HepG2 (cell line): ENCODE results near the gene AK8. TPM values are rescaled to one million over a fixed set of nuclear protein-coding genes. Genes with fewer than 3 reads are reported as not detected.

Source experiments
- ATAC-seq: fragments of 200-7000 bp; cut with Tn5 transposase; 3 replicates; pipeline ENCODE4 v1.9.1; 2020; ENCODE audit warnings: mild to moderate bottlenecking, moderate library complexity
- BruUV-seq: library from RNA; stranded (reverse); fragments of 400-500 nt; replicated peaks from 2 replicates; lab custom pipeline; 2021; lab: Mats Ljungman, UMichigan
- CTCF ChIA-PET: fragments of 300-600 bp; formaldehyde crosslinking; extraction: SDS; loops from one replicate; lab custom pipeline; 2021; ENCODE audit warnings: low total read pairs, inconsistent platforms, low intra/inter-chr PET ratio; lab: Yijun Ruan, JAX
- POLR2A ChIA-PET: fragments of 350-600 bp; sonication (Branson Sonifier 250); formaldehyde crosslinking; loops from one replicate; lab custom pipeline; 2020; ENCODE audit warnings: antibody characterized with exemption, inconsistent platforms; lab: Yijun Ruan, JAX
- DNase-seq: peaks from one replicate; pipeline ENCODE4 v3.0.0-alpha.2; 2015; ENCODE audit warnings: low spot score
- FAIRE-seq: peaks from 3 replicates; lab custom pipeline; 2011; peaks lifted over from hg19 to GRCh38; lab: Jason Lieb, UNC
- H2AFZ ChIP-seq: one replicate; pipeline ENCODE4 v1.6.1; 2011; ENCODE audit warnings: low read length, inconsistent platforms
- H3K27ac ChIP-seq: fragments of 300-600 bp; 3 replicates; pipeline ENCODE4 v1.8.0; 2011; ENCODE audit warnings: mixed run types, mild to moderate bottlenecking, mixed read lengths, low read length, inconsistent platforms; ENCODE audit not compliant: insufficient read depth; ENCODE audit errors: extremely low read length
- H3K27me3 ChIP-seq, 2 experiments: fragments of 200-600 bp in 1 of 2; 2 replicates in 1 of 2; 3 replicates in 1 of 2; pipeline versions ENCODE4 v1.6.0 to v1.8.0; 2011; ENCODE audit warnings: low read length in 2 of 2, mild to moderate bottlenecking in 2 of 2, moderate library complexity in 2 of 2, inconsistent platforms in 1 of 2; ENCODE audit not compliant: insufficient read depth in 2 of 2, control insufficient read depth in 1 of 2
- H3K36me3 ChIP-seq, 2 experiments: fragments of 200-600 bp in 1 of 2; replicated peaks in 1 of 2; 2 replicates in 1 of 2; 3 replicates in 1 of 2; pipeline versions ENCODE4 v1.5.1 to v1.8.0; 2011; ENCODE audit warnings: low read length in 2 of 2, inconsistent platforms in 1 of 2; ENCODE audit not compliant: insufficient read depth in 2 of 2, control insufficient read depth in 1 of 2
- H3K4me1 ChIP-seq: 2 replicates; pipeline ENCODE4 v1.5.1; 2012; ENCODE audit warnings: low read length, inconsistent platforms; ENCODE audit not compliant: insufficient read depth
- H3K4me2 ChIP-seq: 2 replicates; pipeline ENCODE4 v1.6.0; 2011; ENCODE audit warnings: low read depth, low read length, inconsistent platforms
- H3K4me3 ChIP-seq, 3 experiments: fragments of 200-600 bp in 1 of 3; sonication (generic), shearing (Covaris generic) in 1 of 3; replicated peaks in 1 of 3; 2 replicates each; pipeline ENCODE4 v1.5.1; 2011 to 2016; ENCODE audit warnings: low read length in 3 of 3, inconsistent platforms in 2 of 3, low read depth in 2 of 3, mild to moderate bottlenecking in 2 of 3, control low read depth in 1 of 3, mixed read lengths in 1 of 3; ENCODE audit not compliant: insufficient read depth in 1 of 3
- H3K79me2 ChIP-seq: one replicate; pipeline ENCODE4 v1.6.1; 2011; ENCODE audit warnings: low read length, inconsistent platforms; ENCODE audit not compliant: insufficient read depth
- H3K9ac ChIP-seq: 2 replicates; pipeline ENCODE4 v1.6.0; 2011; ENCODE audit warnings: mild to moderate bottlenecking, low read depth, low read length, inconsistent platforms; ENCODE audit not compliant: insufficient read depth
- H3K9me3 ChIP-seq: 2 replicates; pipeline ENCODE4 v1.5.1; 2012; ENCODE audit warnings: mild to moderate bottlenecking, low read length
- H4K20me1 ChIP-seq: 2 replicates; pipeline ENCODE4 v1.6.0; 2011; ENCODE audit warnings: inconsistent platforms, mild to moderate bottlenecking, low read length, moderate library complexity; ENCODE audit not compliant: insufficient read depth
- MNT ChIP-seq: fragments of 450-650 bp; IDR thresholded peaks from 2 replicates; pipeline ENCODE4 v1.6.1; 2016
- ZNF280D ChIP-seq: sonication (generic); formaldehyde crosslinking; IDR thresholded peaks from 2 replicates; pipeline ENCODE4 v1.5.1; 2020; ENCODE audit warnings: mild to moderate bottlenecking, missing genetic modification reagents
- ZNF770 ChIP-seq: sonication (generic); formaldehyde crosslinking; IDR thresholded peaks from 2 replicates; pipeline ENCODE4 v1.5.0; 2020; ENCODE audit warnings: mild to moderate bottlenecking, missing genetic modification reagents
- WGBS: methylation state at CpG from one replicate; pipeline ENCODE4 v1.1.6; 2017; ENCODE audit warnings: low lambda C conversion rate; 5-methylcytosine and 5-hydroxymethylcytosine counted together
- in situ Hi-C: cut with HindIII; loops from 2 replicates; pipeline ENCODE4 v1.10.0; 2017; ENCODE audit warnings: low pct_unique_long_range_greater_than_20kb; ENCODE audit not compliant: extremely low pct_ligation_motif_present
- intact Hi-C: fragments of 100-400 bp; cut with micrococcal nuclease; formaldehyde crosslinking; loops from one replicate; pipeline ENCODE4 v1.10.0; 2022; ENCODE audit not compliant: unreplicated experiment
- polyA plus RNA-seq, 8 experiments: library from polyadenylated mRNA; depleted of rRNA in 3 of 8; stranded (reverse) in 7 of 8; unstranded in 1 of 8; fragments of >200 nt; fragmentation: Illumina TruSeq in 4 of 8; extraction: Trizol in 4 of 8; gene quantifications; 2 replicates each; pipeline versions ENCODE4 v1.2.1 to v1.2.3, GENCODE V29; 2011 to 2016; ENCODE audit warnings: low read depth in 4 of 8, missing spikeins in 1 of 8, mixed read lengths in 1 of 8; ENCODE audit not compliant: insufficient read depth in 1 of 8
- total RNA-seq, 5 experiments: library from RNA; depleted of rRNA; stranded (reverse); fragments of >200 nt; fragmentation: Illumina TruSeq; extraction: Trizol; gene quantifications; 2 replicates each; pipeline ENCODE4 v1.2.3, GENCODE V29; 2016; ENCODE audit warnings: low read depth in 1 of 5

Gene AK8
- total and polyA plus RNA-seq, 2 of the 13 experiments (the other 11 are each of a cell fraction or from before 2014, with no cell fraction given) = 0.11 TPM; not detected in 1

GRCh38 chr9:132875159-132875558 is 2.9 kb downstream of the AK8 start:
- Histone ChIP-seq H3K4me1 (peaks cover 15% of the 10 kb centered on the region; the same call in 1 of the 2 replicates), H3K79me2 (no peaks in the 10 kb centered on the region), H2AFZ (no peak overlapping the region), H3K36me3 (no peaks in the 10 kb centered on the region), H3K4me2 (no peak overlapping the region), H3K9ac (no peak overlapping the region), H4K20me1 (no peaks in the 10 kb centered on the region), H3K27ac (no peak overlapping the region), H3K4me3 (no peak overlapping the region), H3K9me3 (no peaks in the 10 kb centered on the region), H3K27me3 (peaks cover 1 to 10% of the 10 kb centered on the region in 2 experiments; a peak in 3 of 5 replicates)
- 4% methylated on average over 5 of the region's 5 CpGs for WGBS
- intact Hi-C loops = no loop called here
- in situ Hi-C loops = no loop called here
- FAIRE-seq = no peak
- no peak for ATAC-seq
- no TSS peak for BruUV-seq
- TF ChIP-seq ZNF280D (CRISPR knock-in tag) (no peak), MNT (0 out of 2 replicates have a peak, but pooled peaks have one; percentile 12)
- ChIA-PET POLR2A (no interaction called here), CTCF (no interaction called here)
- no peak for DNase-seq

- ATAC-seq (no peak), DNase-seq (no peak), FAIRE-seq (no peak)
- H3K27ac ChIP-seq = no peak overlapping the region
- no TSS peak for BruUV-seq
- TF ChIP-seq ZNF770 = no peak
- intact Hi-C loops (no loop called here), in situ Hi-C loops (no loop called here)
- H3K79me2 ChIP-seq = no peaks in the 10 kb centered on the region
- H3K4me1 ChIP-seq = peaks cover 8% of the 10 kb centered on the region; the same call in 1 of the 2 replicates
- no peaks in the 10 kb centered on the region for H4K20me1 ChIP-seq
- POLR2A ChIA-PET = no interaction called here
- 49% methylated on average over 7 of the region's 7 CpGs for WGBS
- CTCF ChIA-PET = no interaction called here
- H3K36me3 ChIP-seq = no peaks in the 10 kb centered on the region
- H3K27me3 ChIP-seq = peaks cover 1 to 10% of the 10 kb centered on the region in 2 experiments; a peak in 3 of 5 replicates
- H3K9me3 ChIP-seq = no peaks in the 10 kb centered on the region
- no peak overlapping the region for H3K9ac ChIP-seq
- no peak overlapping the region for H3K4me2 ChIP-seq
- H2AFZ ChIP-seq = no peak overlapping the region
- H3K4me3 ChIP-seq = no peak overlapping the region
Measured at GRCh38 chr9:132873403-132873802, 4.7 kb downstream of the AK8 start.
